GM18519 (cell line): ENCODE data around the gene SPP2.

Source experiments
- ATAC-seq: cut with Tn5 transposase; IDR thresholded peaks from one replicate; pipeline ENCODE4 v1.9.1; 2021; ENCODE audit warnings: mild to moderate bottlenecking, moderate library complexity; ENCODE audit not compliant: unreplicated experiment, low FRiP score

The SPP2 gene

GRCh38 chr2:234033885-234034284, 16.6 kb upstream of the SPP2 start:
- ATAC-seq, result no peak

- no peak for ATAC-seq
Measured at GRCh38 chr2:234038076-234038802, 12.3 kb upstream of the SPP2 start.

- no peak for ATAC-seq
Measured at GRCh38 chr2:234044157-234044556, 6.3 kb upstream of the SPP2 start.

GRCh38 chr2:234046521-234046920, 4.0 kb upstream of the SPP2 start:
- ATAC-seq, result no peak

GRCh38 chr2:234047361-234047760, 3.1 kb upstream of the SPP2 start:
- ATAC-seq, result no peak

- no peak for ATAC-seq
Measured at GRCh38 chr2:234048049-234048448, 2.5 kb upstream of the SPP2 start.

GRCh38 chr2:234051374-234052070, 1.0 kb downstream of the SPP2 start:
- ATAC-seq, result no peak

- no peak for ATAC-seq
Measured at GRCh38 chr2:234058881-234059280, 8.4 kb downstream of the SPP2 start.

GRCh38 chr2:234060236-234060635, 9.7 kb downstream of the SPP2 start:
- no peak for ATAC-seq

- no peak for ATAC-seq
Measured at GRCh38 chr2:234061624-234062257, 11.2 kb downstream of the SPP2 start.

GRCh38 chr2:234066587-234066986, 16.1 kb downstream of the SPP2 start:
- no peak for ATAC-seq

- ATAC-seq, result no peak
Measured at GRCh38 chr2:234071664-234072063, 21.2 kb downstream of the SPP2 start.

GRCh38 chr2:234072454-234072853, 22.0 kb downstream of the SPP2 start:
- ATAC-seq, result no peak

GRCh38 chr2:234074751-234075517, 24.4 kb downstream of the SPP2 start:
- no peak for ATAC-seq

GRCh38 chr2:234075518-234075915, 25.0 kb downstream of the SPP2 start:
- no peak for ATAC-seq

GRCh38 chr2:234075947-234076346, 25.4 kb downstream of the SPP2 start:
- ATAC-seq, result no peak

GRCh38 chr2:234076451-234076850, 25.9 kb downstream of the SPP2 start:
- ATAC-seq, result no peak

- ATAC-seq, result no peak
Measured at GRCh38 chr2:234078129-234078528, 27.6 kb downstream of the SPP2 start.

GRCh38 chr2:234081970-234082822, 31.7 kb downstream of the SPP2 start:
- no peak for ATAC-seq
